Measurements from ENCODE around the gene UGT1A5.

GRCh38 chr2:233692648-233693047, 20.1 kb upstream of the UGT1A5 start, which contains the start of gene UGT1A6:
- no peak for TF ChIP-seq POLR2AphosphoS5 (IDR thresholded peaks at IDR 0.05; ENCODE audit: borderline replicate concordance, low read depth, low read length)
- no peak for TF ChIP-seq EZH2 (IDR thresholded peaks at IDR 0.05)

Measured in SK-N-MC (cell line).